CD4-positive, alpha-beta T cell treated with Interleukin-15 for 1 hour (primary cell): Measurements from ENCODE around the gene TXN.

Source experiments
- DNase-seq: peaks from one replicate; pipeline ENCODE4 v3.0.0-alpha.2; 2020

The TXN gene

DNA sequence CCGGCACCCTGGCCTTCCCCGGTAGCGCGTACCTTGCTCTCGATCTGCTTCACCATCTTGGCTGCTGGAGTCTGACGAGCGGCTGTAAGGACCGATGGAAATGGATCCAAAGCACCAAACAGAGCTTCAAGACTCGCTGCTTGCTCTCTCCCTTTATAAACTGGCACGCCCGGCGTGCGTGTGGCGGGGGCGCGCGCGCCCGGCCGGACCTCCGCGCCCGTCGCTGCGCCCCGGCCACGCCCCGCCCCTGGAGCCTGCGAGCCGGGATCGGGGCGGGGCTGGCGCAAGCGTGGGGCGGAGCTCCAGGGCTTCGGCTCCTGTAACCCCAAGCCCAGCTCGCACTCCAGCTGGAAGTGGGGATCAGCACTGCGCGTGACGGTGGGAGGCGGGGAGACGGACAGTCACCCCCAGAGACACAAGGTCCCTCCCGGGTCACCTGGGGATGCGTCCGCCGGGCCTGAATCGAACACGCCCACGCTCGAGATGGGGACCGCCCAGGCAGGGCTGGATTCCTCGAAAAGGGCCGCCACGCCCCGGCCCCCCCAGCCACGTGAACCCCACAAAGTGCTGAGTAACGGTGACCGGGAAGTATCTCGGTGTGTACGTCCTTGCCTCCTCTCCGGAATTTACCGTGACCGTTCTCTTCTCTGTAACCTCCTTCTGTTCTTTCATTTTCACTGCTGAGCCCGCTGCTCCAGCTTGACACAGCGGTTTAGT lies at the start of gene TXN:
TXN (minus strand) TSS at position 128 of the 717 bp plus-strand sequence; CDS start at position 56, 72 bp downstream.
- peak; percentile 86 for DNase-seq

DNA sequence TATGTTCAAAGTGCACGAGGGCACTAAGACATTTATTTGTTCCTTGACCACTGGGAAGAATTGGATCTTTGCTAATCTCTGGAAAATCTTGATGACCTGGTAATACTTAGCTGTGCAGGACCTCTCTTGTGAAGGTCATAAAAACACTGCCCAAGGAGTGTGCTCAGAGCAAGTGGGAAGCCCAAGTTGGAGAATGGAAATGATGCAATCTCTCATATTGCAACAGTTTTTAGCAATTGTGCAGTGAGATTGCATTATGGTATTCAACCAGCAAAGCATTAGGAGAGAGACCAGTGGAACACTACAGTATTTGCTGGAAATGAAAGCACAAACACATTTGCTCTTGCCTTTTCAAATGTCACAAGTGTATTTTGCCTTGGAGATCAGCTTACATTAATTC lies 46.8 kb upstream of the TXN start:
- no peak for DNase-seq

DNA sequence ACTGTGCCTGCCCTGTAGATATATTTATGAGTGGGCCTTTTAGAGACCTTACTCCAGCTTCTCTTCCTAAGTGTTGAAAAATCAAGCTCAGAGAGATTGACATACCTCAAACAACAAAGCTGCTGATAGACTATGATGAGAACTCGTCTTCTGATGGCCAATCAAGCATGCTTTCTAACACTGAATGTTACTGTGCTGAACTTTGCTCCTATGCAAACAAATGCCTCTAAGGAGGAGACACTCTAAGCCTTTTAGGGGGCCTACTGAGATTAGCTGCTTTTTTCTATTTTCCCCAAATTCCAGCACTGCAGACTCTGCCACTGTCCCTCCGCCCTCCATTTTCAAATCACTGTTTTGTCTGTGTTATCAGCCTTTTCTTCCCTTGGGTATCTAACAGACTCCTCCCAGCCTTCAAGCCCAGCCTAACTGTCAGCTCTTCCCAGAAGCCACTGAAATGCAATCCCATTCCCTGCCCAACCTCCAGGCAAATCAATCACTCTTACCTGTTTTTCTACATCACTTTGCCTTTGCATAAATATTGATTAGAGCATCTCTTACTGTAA lies 41.8 kb upstream of the TXN start:
- DNase-seq: no peak

DNA sequence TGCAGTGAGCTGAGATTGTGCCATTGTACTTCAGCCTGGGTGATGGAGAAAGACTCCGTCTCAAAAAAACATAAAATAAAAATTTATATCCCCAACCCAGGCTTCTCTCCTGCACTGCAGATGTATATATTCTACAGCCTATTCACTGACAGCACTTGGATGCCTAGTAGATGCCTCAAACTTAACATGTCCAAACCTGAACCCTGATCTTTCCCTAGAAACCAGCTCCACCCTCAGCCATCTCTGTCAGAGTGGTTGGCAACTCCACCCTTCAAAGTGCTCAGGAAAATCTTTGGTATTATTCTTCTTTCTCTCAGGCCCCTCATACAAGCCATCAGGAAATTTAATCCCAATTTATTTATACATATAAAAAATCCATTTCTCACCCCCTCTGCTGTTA lies 36.9 kb upstream of the TXN start:
- no peak for DNase-seq

DNA sequence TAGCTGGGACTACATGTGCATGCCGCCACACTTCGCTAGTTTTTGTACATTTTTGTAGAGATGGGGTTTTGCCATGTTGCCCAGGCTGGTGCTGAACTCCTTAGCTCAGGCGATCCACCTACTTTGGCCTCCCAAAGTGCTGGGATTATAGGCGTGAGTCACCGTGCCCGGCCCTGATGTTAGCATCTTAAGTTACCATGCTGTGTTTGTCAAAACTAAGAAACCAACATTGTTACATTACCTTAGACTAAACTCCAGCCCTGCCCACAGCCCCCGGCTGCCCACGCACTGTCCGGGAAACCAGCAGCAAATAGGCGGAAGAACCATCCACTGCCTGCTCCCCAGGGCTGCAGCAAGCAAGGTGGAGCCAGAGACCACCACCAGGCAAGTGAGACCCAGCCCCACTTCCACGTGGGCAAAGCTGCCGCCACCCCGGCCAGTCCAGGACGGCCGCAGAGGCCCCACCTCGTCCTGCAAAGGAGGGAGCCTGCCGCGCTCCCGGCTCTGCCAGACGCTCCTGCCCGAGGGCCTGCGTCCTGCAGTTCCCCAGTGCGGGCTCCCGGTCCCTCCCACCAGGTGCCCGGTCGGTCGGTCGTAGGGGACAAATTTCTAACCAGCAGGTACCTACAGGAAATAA lies 35.7 kb upstream of the TXN start:
- DNase-seq: no peak

DNA sequence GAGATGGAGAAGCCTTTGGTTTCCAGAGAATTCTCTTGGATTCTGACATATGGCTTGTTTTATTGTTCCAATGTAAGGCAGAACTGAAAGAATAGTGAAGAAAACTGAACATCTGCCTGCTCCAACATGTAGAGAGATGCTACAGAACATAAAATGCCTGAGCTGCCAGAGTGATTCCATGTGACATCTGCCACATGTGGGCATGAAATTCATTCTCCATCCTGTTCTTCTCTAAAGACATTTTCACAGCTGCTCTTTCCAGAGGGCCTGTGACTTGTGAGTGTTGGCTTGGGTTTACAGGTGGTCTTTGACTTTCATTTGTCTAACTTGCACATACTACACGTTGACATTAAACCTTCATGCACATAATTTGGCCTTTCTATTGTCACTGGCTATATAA lies 33.7 kb upstream of the TXN start:
- DNase-seq: no peak

DNA sequence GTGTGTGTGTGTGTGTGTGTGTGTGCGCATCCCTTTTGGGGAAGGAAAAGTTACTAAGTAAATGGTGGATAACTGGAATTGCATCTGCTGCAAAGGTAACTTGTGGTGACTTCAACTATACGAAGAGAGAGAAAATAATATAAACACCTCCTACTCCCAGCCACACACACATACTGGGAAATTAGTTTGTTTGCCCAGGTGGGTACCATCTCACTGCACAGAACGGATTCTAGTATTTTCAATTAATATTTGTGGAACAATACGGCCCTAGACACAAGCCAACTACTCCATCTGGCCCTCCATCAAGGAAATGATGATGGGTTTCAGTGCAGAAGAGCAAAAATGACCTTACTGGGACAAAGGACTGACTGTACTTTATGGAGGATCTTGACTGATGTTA lies 32.2 kb upstream of the TXN start:
- DNase-seq: no peak

DNA sequence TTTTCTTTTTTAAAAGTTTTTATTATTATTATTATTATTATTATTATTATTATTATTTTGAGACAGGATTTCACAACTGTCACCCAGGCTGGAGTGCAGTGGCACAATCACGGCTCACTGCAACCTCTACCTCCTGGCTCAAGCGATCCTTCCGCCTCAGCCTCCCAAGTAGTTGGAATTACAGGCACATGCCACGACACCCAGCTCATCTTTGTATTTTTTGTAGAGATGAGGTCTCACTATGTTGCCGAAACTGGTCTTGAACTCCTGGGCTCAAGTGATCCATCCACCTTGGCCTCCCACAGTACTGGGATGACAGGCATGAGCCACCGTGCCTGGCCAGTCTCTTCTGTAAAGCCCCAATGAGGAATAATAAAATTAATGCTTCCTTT lies 31.0 kb upstream of the TXN start:
- DNase-seq: no peak

DNA sequence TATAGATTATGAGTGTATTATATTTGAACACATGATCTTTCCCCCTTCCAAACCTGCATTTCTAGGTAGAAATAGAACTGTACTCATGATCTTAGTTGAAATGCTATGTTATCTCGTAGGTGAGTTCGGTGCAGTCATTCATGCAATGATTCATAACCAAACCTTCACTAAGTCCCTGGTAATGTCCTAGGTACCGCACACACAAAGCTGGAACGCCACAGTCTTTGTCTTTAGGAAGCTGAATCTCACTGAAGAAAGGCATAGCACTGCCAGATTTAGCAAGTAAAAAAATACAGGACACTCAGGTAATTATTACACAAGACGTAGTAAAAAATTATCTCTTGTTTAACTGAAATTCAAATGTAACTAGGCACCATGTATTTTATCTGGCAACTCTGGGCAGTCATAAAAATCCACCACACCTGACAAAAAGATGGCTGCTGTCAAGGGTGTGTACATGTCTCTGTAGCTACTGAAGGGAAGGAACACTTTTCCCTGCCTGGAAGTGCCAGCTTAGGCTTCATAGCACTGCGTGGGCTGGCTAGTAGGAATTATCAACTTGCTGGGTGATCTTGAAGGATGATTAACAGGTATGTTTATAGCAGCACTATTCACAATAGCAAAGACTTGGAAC lies 28.0 kb upstream of the TXN start:
- DNase-seq: no peak

DNA sequence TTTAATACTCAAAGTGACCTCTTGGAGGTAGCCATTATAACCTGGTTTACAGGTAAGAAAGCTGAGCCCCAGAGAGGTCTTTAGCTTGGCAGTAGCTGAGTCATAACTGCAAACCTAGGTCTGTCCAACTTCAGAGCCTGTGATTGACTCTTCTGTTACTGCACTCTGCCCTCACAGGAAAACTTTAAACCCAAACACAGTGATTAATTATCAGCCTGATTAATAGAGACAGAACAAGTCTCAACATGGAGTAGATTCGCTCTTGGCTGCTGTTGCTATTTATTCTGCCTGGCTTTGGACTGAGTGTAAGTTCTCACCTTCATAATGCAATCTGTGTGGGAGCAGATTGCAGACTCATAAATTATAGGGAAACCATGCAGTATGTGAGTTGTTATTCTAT lies 27.4 kb upstream of the TXN start:
- DNase-seq: no peak

DNA sequence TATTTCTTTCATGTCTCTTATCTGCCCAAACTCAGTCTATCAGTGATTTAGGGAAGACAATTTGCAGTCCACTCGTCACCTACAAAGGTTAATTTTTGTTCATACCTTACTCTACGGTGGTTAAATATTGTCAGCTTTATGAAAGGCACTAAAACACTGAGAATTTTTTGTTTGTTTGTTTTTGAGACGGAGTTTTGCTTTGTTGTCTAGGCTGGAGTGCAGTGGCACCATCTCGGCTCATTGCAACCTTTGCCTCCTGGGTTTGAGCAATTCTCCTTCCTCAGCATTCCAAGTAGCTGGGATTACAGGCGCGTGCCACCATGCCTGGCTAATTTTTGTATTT lies 26.4 kb upstream of the TXN start:
- no peak for DNase-seq

DNA sequence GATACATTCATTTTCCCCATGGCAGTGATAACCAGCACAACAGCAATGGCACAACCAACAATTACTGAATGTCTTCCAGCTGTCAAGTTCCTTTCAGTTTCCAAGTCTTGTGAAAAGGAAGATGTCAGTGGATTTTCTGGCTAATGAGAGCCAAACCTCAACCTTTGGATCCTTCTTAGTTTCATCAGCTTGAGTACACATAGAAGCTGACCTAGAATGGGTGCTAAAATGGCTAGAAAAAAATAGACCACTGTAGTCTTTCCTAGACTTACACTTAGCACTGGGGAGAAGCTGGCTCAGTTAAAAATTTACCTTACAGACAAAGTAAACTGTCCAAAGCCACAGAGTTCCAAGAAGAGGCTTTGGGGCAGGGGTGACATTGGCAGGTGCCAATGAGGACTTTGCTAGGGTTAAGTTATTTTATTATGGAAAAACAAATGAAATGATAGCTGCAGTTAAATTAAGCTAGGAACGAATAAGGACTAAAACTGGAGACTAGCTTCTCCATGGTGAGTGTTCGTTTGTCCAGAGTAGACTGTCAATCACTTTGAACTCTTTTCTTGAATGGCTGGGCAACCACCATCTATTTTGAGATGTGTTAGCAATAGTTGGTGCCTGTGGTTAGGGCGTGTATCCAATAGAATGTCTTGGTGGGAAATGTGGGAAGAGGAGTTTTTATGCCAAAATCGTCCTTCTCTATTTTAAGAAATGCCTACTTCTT lies 25.9 kb upstream of the TXN start:
- DNase-seq: no peak

DNA sequence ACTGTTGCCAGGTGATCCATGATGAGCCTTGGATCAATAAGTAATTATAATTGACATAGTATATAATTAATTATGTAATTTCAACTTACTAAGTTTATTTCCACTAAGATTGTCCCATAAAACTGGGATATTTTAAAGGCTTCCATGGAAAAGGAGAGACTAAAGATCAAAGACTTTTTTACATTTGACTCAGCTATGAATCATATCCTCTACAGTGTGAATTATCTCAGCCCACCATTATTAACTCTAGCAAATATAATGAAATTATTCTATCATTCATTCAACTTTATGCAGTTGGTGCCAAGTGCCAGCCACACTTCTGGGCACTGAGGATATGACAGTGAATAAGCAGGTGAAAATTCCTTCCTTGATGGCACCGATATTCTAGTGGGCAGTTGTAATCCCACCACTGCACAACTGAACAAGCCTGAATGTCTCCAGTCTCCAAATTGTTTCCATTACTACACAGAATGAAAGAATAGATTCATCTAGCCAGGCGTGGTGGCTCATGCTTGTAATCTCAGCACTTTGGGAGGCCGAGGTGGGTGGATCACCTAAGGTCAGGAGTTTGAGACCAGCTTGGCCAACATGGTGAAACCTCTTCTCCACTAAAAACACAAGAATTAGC lies 21.9 kb upstream of the TXN start:
- DNase-seq: no peak

DNA sequence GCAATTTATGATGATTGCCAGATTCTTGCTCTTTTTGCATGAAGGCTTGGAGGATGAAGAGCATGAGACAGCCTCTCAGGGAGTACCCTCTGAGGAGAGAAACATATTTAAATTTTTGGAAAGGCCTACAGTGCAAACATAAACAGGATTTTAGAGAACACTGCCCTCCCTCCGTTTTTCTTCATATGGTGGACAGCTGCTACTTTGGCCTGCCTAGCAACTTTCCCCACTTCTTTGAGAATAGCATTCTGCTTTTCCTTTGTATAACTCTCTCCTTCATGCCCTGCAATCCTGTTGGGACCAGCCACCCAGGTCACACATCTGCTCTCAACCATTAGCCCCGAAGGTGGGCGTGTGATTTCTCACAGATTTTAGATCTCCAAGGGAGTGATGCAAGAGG lies 20.5 kb upstream of the TXN start:
- no peak for DNase-seq

DNA sequence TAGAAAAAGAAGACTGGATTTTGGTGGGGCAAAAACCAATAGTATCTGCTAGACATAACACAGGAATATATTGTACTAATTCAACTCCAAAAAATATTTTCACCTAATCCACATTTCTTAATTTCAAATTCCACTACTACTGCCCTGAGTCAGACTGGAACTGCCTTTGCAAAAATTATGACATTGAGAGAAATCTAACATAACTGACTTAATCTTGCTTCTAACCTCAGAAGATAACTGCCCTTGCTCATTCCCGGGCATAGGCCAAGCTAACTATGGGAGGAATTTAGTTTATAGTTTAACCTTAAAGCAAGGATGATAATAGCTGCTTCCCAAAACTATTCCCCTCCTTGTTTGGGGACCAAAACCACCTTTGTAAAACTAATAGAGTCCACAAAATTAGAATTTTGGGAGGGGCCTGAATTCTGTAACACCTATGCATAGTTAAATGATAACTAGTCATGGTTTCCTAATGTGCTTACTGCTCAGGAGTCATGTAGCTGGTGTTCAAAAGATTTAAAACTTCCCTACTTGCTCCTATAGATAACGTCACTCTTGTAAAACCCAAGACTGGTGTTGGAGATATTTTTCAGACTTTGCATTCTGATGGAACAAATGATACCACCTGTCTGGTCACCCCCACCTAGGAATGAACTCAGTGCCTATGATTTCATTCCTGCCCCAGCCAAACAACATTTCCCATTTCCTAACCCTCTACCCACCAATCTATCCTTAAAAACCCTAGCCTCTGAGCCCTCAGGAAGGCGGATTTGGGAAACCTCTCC lies 14.1 kb upstream of the TXN start:
- DNase-seq: no peak

DNA sequence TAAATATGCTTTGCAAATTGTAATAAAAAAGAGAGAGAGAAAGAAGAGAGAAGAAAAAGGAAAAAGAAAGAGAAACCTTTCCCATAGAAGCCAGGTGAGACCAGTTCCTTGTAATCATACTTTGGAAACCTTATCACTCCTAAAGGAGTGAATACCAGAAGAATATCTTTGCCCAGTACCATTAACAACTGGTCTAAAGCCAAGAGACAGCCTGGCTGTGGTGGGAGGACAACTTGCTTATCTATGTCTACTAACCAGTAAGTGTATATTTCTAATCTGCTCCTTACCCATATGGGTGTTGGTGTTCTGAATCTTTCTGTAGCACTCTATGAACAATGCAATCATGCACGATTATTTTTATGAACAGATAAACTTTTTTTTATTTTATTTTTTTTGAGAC lies 10.5 kb upstream of the TXN start:
- DNase-seq: no peak

DNA sequence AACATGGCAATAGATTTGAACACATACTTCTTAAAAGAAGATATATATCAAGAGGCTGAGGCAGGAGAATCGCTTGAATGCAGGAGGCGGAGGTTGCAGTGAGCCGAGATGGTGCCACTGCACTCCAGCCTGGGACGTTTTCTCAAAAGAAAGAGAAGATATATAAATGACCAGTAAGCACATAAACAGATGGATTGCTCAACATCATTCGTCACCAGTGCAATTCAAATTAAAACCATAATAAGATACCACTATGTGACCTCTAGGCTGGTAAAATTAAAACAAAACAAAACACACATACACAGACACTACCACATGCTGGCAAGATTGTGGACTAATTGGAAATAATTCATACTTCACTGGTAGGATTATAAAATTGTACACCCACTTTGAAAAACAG lies 5.3 kb upstream of the TXN start:
- DNase-seq: no peak

DNA sequence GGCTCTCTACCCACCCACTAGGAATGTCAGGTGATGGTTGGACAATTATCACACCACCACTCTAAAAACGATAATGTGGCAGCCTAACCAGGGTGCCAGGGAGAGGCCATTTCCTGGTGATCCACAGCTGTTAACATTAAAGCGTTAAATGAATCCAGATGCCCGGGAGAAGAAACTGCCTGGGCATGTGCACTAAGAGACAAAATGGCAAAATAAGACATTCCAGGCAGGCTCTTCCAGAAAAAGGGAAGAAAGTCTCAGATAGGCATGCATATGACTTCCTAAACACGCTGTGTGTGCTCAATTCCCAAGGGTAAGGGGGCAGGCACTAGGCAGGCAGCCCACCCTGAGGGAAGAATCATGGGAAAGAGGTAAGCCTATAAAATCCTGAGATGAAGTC lies 4.6 kb upstream of the TXN start:
- DNase-seq: no peak

DNA sequence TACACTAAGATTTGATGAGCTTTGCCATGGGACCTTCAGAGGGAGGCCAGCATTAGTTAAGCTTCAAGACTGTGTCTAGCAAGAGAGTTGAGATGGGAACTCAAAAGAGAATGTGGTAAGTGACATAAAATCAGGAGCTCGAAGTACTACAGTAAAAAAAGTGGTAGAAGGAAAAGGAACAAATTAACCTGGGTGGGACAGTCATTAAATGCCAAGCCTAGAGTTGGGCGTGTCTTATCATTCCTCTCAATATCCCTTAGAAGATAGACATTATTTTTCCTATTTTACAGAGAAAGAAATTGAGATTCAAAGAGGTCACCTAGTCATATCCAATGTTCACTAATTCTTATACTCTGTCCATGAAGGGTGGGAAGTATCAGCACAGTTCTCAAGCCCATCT lies 3.3 kb upstream of the TXN start:
- no peak for DNase-seq

DNA sequence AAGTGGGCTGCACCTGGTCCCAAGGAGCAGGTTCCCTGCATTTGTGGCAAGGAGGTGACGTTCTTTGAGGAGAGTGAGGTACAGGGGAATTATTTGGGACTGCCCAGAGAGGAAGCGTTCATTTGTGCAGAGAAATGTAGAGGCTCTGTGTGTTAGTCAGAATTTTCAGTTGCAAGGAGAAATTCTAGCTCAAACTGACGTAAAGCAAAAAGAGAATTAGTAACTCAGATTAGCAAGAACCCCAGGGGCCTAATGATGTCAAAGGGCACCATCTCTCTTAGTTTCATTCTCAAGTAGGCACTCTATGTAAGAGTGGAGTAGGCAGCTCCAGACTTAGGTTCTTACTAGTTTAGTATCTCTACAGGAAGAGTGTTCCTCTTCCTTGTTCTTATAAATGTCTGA lies 2.4 kb upstream of the TXN start:
- no peak for DNase-seq

DNA sequence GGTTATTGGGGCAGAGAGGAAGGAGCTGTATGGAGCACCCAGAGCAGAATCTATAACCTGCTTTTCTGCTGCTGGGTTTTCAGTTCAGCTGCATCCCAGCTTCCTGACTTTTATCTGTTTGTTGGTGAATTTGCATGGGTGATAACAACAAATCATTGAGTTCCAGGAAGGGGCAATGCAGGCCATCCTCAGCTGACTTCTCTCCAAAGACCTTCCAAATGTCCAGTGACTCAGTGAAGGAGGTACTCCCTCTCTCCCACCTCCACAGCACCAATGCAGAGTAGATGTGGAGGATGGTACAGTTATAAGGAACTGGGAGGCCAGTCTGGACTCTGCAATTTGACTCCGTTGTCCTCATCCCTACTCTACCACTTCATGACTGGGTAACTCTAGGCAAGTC lies 1.6 kb upstream of the TXN start:
- DNase-seq: no peak

DNA sequence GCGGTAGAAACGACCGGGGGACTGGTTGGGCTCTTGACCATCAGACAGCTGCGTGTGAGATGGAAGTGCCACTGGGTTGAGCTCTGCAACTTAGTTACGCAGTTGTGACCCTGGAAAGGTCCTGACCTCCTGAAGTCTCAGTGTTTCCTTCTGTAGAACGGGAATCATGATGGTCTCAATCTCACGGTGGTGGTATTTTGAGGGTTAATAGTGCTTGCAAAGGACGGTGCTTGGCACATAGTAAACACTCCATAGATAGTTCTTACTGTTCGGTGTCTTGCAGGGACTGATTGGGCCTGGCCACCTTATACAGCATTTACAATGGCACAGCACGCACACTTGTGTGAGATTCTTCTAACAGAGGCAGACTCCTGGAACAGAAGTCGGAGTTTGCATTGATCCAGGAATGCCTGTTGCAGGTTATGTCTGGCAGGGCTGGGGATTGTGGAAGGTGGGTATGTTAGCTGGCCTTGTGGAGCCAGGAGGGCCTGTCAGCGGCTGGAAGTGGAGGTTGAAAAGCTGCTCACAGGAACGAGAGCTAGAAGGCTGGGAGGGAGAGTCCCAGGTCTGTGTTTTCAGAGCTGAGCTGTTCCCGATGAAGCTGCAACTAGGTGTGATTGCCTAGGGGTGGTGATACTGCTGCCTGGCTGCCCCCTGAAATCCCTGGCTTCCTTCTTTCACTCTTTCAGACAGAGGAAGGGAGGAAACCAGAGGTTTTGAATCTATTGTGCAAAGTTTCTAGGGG lies 962 bp upstream of the TXN start:
- no peak for DNase-seq
